Spleen (tissue), 11 donors: Measurements from ENCODE around the gene PLPP2. TPM values are rescaled to one million over a fixed set of nuclear protein-coding genes. Genes with fewer than 3 reads are reported as not detected.

Experiments used
- DNase-seq: peaks from one replicate; pipeline ENCODE4 v3.0.0-alpha.2; 2020
- H3K27ac ChIP-seq, 8 donors: fragments of 200-600 bp; sonication (generic) in 7 of 8; 1 replicate in 4 of 8; 2 replicates in 4 of 8; pipeline versions ENCODE4 v1.5.0 to v1.8.0; 2016 to 2021; ENCODE audit warnings: inconsistent platforms in 4 of 8, mild to moderate bottlenecking in 4 of 8, moderate library complexity in 1 of 8
- H3K27me3 ChIP-seq, 7 donors: fragments of 200-600 bp; sonication (generic) in 6 of 7; replicated peaks in 1 of 7; 1 replicate in 4 of 7; 2 replicates in 3 of 7; pipeline versions ENCODE4 v1.5.0 to v1.8.0; 2016 to 2021; ENCODE audit warnings: inconsistent platforms in 3 of 7, mild to moderate bottlenecking in 1 of 7
- H3K36me3 ChIP-seq, 6 donors: fragments of 200-600 bp; sonication (generic) in 5 of 6; 1 replicate in 4 of 6; 2 replicates in 2 of 6; pipeline versions ENCODE4 v1.5.0 to v1.8.0; 2016 to 2021; ENCODE audit warnings: inconsistent platforms in 2 of 6
- H3K4me1 ChIP-seq, 6 donors: fragments of 200-600 bp; sonication (generic) in 5 of 6; 1 replicate in 3 of 6; 2 replicates in 3 of 6; pipeline versions ENCODE4 v1.5.0 to v1.8.0; 2016 to 2021; ENCODE audit warnings: inconsistent platforms in 3 of 6
- H3K4me3 ChIP-seq, 8 donors: fragments of 200-600 bp; sonication (generic) in 7 of 8; 1 replicate in 4 of 8; 2 replicates in 4 of 8; pipeline versions ENCODE4 v1.5.0 to v1.8.0; 2016 to 2021; ENCODE audit warnings: inconsistent platforms in 4 of 8, mild to moderate bottlenecking in 4 of 8, moderate library complexity in 2 of 8
- H3K9me3 ChIP-seq, 8 donors: fragments of 200-600 bp; sonication (generic) in 7 of 8; 1 replicate in 4 of 8; 2 replicates in 4 of 8; pipeline versions ENCODE4 v1.5.0 to v1.8.0; 2016 to 2021; ENCODE audit warnings: inconsistent platforms in 4 of 8
- POLR2A ChIP-seq, 3 donors: fragments of 450-650 bp; IDR thresholded peaks; one replicate each; pipeline ENCODE4 v1.5.1; 2017; ENCODE audit warnings: antibody characterized with exemption in 3 of 3, mild to moderate bottlenecking in 1 of 3
- POLR2AphosphoS5 ChIP-seq, 3 donors: sonication (generic); formaldehyde crosslinking; IDR thresholded peaks; one replicate each; pipeline ENCODE4 v1.5.1; 2017; ENCODE audit warnings: antibody characterized with exemption in 3 of 3
- WGBS, 5 donors: extraction: QIAGEN DNeasy Blood & Tissue Kit in 3 of 5; methylation state at CpG; one replicate each; pipeline versions ENCODE4 v1.1.5 to v1.1.7; 2013 to 2018; 5-methylcytosine and 5-hydroxymethylcytosine counted together
- intact Hi-C: fragments of 100-400 bp; cut with DNase I; formaldehyde crosslinking; loops from one replicate; pipeline ENCODE4 v1.15.0; 2023; ENCODE audit warnings: low total_unique reads
- polyA plus RNA-seq, 3 donors: library from polyadenylated mRNA; stranded (reverse); fragments of 200-250 nt; gene quantifications; one replicate each; pipeline ENCODE4 v1.2.1, GENCODE V29; 2013
- total RNA-seq, 7 donors: library from RNA; depleted of rRNA in 3 of 7; stranded (reverse); fragments of >200 nt in 3 of 7; fragmentation: NEBNext Ultra II Directional in 4 of 7; extraction: Animal tissue kit (Norgen Biotek cat#: 25700) in 4 of 7; gene quantifications; one replicate each; pipeline versions ENCODE4 v1.1.0 to v1.2.1, GENCODE V29; 2016 to 2021
- TF ChIP-seq, protein P1 (sequence below), 11 experiments: fragments of 200-600 bp in 7 of 11; fragments of 450-650 bp in 4 of 11; sonication (generic) in 4 of 11; IDR thresholded peaks in 8 of 11; conservative IDR thresholded peaks in 3 of 11; 1 replicate in 7 of 11; 2 replicates in 4 of 11; pipeline versions ENCODE4 v1.4.0 to v1.8.0; 2016 to 2021; ENCODE audit warnings: antibody characterized with exemption in 11 of 11, inconsistent platforms in 4 of 11, mild to moderate bottlenecking in 1 of 11
- donor health status: healthy with polysubstance abuse.
- donor health status: DM: no; HTN: no; CAD: no; lungs with moderate emphysema.
- donor health status: DM: no; HTN: no; CAD: no.
- donor health status: Bipolar disorder and iron deficiency.
- donor health status: healthy.
- donor health status: DM: no; HTN: no; CAD: no.
- donor health status: DM: yes; HTN: yes; CAD: no.

The PLPP2 gene
- total and polyA plus RNA-seq, 10 donors: 1.2 to 27.7 (median 4.1) TPM

DNA sequence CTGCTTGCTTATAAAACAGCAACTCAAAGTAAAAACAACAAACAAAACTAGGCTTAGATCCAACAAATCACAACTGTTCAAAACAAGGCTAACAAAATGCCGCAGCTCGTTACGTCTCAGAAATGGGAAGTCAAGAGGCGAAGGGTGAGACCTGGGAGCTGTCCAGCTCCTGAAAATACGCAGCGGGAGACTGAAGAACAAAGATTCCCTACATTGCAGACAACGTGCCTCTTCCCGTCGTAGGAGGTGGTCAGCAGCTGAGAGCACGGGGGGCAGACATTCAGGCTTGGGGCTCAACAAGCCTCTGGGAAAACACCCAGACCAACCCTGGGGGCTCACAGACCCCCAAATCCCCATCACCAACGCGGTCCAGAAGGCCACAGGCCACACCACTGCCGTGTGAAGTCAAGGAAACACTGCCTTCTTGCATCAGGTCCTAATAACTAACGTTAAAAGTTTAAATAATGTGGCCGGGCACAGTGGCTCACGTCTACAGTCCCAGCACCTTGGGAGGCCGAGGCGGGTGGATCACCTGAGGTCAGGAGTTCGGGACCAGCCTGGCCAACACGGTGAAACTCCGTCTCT is 13.5 kb downstream of the PLPP2 start:
- WGBS, 5 donors: 38 to 45% (median 41%) methylated on average over 20 to 21 of the region's 21 CpGs
- no peak overlapping the region for H3K27ac ChIP-seq

DNA sequence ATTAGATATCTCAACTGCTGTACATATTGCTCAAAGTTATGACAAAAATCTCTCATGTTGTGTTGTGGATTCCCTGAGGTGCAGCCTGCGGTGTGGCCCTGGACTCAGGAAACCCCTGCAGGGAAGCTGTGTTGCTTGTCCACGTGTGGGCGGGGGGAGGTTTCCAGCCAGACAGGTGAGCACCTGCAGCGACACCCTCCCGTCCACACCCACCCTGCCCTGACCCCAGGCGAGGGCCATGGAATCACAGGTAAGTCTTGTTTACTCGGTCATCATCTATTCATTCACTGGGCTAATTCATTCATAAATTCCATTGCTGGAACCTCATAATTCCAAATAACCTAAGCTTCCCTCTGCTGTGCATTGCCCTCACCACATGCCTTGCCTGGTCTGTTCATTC is 14.1 kb downstream of the PLPP2 start:
- no peak overlapping the region for H3K4me3 ChIP-seq
- H3K27me3 ChIP-seq: peaks cover 0 to 76% (median 7%) of the 10 kb centered on the region in 7 donors
- TF ChIP-seq, protein P1, sequence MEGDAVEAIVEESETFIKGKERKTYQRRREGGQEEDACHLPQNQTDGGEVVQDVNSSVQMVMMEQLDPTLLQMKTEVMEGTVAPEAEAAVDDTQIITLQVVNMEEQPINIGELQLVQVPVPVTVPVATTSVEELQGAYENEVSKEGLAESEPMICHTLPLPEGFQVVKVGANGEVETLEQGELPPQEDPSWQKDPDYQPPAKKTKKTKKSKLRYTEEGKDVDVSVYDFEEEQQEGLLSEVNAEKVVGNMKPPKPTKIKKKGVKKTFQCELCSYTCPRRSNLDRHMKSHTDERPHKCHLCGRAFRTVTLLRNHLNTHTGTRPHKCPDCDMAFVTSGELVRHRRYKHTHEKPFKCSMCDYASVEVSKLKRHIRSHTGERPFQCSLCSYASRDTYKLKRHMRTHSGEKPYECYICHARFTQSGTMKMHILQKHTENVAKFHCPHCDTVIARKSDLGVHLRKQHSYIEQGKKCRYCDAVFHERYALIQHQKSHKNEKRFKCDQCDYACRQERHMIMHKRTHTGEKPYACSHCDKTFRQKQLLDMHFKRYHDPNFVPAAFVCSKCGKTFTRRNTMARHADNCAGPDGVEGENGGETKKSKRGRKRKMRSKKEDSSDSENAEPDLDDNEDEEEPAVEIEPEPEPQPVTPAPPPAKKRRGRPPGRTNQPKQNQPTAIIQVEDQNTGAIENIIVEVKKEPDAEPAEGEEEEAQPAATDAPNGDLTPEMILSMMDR (IDR thresholded peaks at IDR 0.05 in 8 of 11, conservative IDR thresholded peaks at IDR 0.05 in 3 of 11): no peak
- no peak for TF ChIP-seq POLR2AphosphoS5 (IDR thresholded peaks at IDR 0.05)
- no peak for TF ChIP-seq POLR2A (IDR thresholded peaks at IDR 0.05)
- H3K27ac ChIP-seq: no peak overlapping the region
- intact Hi-C loops: no loop called here
- no peaks in the 10 kb centered on the region for H3K4me1 ChIP-seq
- no peak for DNase-seq
- WGBS, 5 donors: 70 to 76% (median 73%) methylated on average over 7 of the region's 7 CpGs
- no peaks in the 10 kb centered on the region for H3K9me3 ChIP-seq
- H3K36me3 ChIP-seq: peaks cover 0 to 11% (median 0%) of the 10 kb centered on the region in 6 donors

More for the DNA sequence above, 13.5 kb downstream of the PLPP2 start:
- TF ChIP-seq, protein P1 (IDR thresholded peaks at IDR 0.05 in 8 of 11, conservative IDR thresholded peaks at IDR 0.05 in 3 of 11): no peak
- TF ChIP-seq POLR2AphosphoS5 (IDR thresholded peaks at IDR 0.05) (no peak), POLR2A (IDR thresholded peaks at IDR 0.05) (no peak)
- intact Hi-C loops: no loop called here
- no peak overlapping the region for H3K4me3 ChIP-seq
- H3K4me1 ChIP-seq: no peaks in the 10 kb centered on the region
- H3K27me3 ChIP-seq: peaks cover 0 to 76% (median 7%) of the 10 kb centered on the region in 7 donors
- H3K36me3 ChIP-seq: peaks cover 0 to 11% (median 0%) of the 10 kb centered on the region in 6 donors
- H3K9me3 ChIP-seq: no peaks in the 10 kb centered on the region
- DNase-seq: no peak

DNA sequence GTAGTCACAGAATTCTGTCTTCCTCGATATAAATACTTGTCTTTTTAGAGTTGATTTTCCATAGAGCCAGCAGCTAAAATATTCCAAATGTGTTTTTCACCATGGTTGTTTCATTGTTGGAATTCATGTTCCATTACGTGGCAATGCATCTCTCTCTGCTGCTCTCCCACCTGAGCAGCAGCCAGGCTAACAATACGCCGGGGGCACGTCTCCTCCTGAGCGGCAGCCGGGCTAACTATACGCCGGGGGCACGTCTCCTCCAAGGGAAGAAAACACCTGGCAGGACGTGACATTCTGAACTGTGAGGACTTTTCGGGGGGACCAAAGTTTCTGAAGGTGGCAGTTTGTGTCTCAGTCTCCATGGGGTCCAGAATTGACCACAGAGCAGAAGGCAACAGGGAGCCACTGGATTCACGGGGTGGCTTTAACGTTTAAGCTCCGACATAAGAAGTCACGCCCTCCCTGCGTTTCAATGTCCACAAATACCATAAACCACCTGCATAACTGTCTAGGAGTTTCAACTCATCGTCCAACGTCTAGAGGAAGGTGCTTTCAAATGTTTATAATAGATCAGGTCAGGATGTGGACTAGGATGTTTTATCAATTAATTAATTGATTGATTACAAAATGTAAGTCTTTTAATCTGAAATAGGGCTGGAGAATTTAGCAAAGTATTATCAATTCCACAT is 15.1 kb downstream of the PLPP2 start:
- Histone ChIP-seq H3K9me3 (no peaks in the 10 kb centered on the region), H3K36me3 (peaks cover 0 to 10% (median 0%) of the 10 kb centered on the region in 6 donors), H3K4me3 (no peak overlapping the region), H3K27me3 (peaks cover 0 to 75% (median 7%) of the 10 kb centered on the region in 7 donors), H3K4me1 (no peaks in the 10 kb centered on the region), H3K27ac (no peak overlapping the region)
- intact Hi-C loops: no loop called here
- no peak for TF ChIP-seq POLR2A (IDR thresholded peaks at IDR 0.05)
- no peak for TF ChIP-seq POLR2AphosphoS5 (IDR thresholded peaks at IDR 0.05)
- TF ChIP-seq, protein P1 (IDR thresholded peaks at IDR 0.05 in 8 of 11, conservative IDR thresholded peaks at IDR 0.05 in 3 of 11): no peak
- DNase-seq: no peak
- WGBS, 5 donors: 84 to 90% (median 89%) methylated on average over 19 of the region's 19 CpGs

DNA sequence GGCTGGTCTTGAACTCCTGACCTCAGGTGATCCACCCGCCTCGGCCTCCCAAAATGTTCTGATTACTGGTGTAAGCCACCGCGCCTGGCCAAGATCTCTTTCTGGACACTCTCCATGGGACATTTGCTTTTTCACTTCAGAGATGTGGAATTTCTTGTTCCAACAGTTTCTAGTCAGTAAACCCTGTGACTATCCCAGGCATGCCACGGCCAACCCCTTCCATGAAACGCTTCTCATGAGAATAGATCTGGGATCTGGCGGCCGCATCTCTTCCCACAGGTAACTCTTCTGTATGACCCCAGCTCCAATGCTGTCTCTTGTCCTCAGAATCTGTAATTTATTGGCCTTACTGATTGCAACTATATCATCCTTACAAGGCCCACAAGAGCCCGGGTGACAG is 16.2 kb downstream of the PLPP2 start:
- DNase-seq: no peak

More for the DNA sequence above, 16.2 kb downstream of the PLPP2 start:
- H3K4me3 ChIP-seq: no peak overlapping the region
- peaks cover 0 to 64% (median 7%) of the 10 kb centered on the region in 7 donors for H3K27me3 ChIP-seq
- H3K9me3 ChIP-seq: no peaks in the 10 kb centered on the region
- TF ChIP-seq POLR2A (IDR thresholded peaks at IDR 0.05) (no peak), POLR2AphosphoS5 (IDR thresholded peaks at IDR 0.05) (no peak)
- TF ChIP-seq, protein P1 (IDR thresholded peaks at IDR 0.05 in 8 of 11, conservative IDR thresholded peaks at IDR 0.05 in 3 of 11): no peak
- WGBS, 5 donors: 90 to 94% (median 91%) methylated on average over 9 of the region's 9 CpGs
- H3K4me1 ChIP-seq: no peaks in the 10 kb centered on the region
- intact Hi-C loops: no loop called here
- no peaks in the 10 kb centered on the region for H3K36me3 ChIP-seq
- H3K27ac ChIP-seq: no peak overlapping the region
